Fibroblast of lung (primary cell): Measurements from ENCODE around the gene ALG5. TPM values are rescaled to one million over a fixed set of nuclear protein-coding genes. Genes with fewer than 3 reads are reported as not detected.

Source experiments
- DNase-seq, 2 donors: peaks; one replicate each; pipeline versions ENCODE4 v3.0.0 to v3.0.0-alpha.2; 2010; ENCODE audit warnings: low read depth in 2 of 2
- H2AFZ ChIP-seq: 2 replicates; pipeline ENCODE4 v1.5.1; 2012; ENCODE audit warnings: low read length, control low read depth, inconsistent platforms
- H3K27ac ChIP-seq: 2 replicates; pipeline ENCODE4 v1.5.1; 2011; ENCODE audit warnings: low read length, control low read depth; ENCODE audit not compliant: insufficient read depth
- H3K27me3 ChIP-seq: 2 replicates; pipeline ENCODE4 v1.5.1; 2011; ENCODE audit warnings: mild to moderate bottlenecking, low read length; ENCODE audit not compliant: control insufficient read depth, insufficient read depth
- H3K36me3 ChIP-seq: 2 replicates; pipeline ENCODE4 v1.5.1; 2011; ENCODE audit warnings: low read length; ENCODE audit not compliant: control insufficient read depth, insufficient read depth
- H3K4me1 ChIP-seq: 2 replicates; pipeline ENCODE4 v1.5.1; 2011; ENCODE audit warnings: low read length; ENCODE audit not compliant: control insufficient read depth, insufficient read depth; ENCODE audit errors: extremely low read depth
- H3K4me2 ChIP-seq: 2 replicates; pipeline ENCODE4 v1.5.1; 2011; ENCODE audit warnings: low read length, control low read depth; ENCODE audit not compliant: insufficient read depth; ENCODE audit errors: extremely low read depth
- H3K4me3 ChIP-seq, 4 experiments: fragments of 200-600 bp in 1 of 4; sonication (generic) in 1 of 4; replicated peaks in 1 of 4; 2 replicates each; pipeline ENCODE4 v1.5.1; 2011 to 2016; ENCODE audit warnings: low read length in 4 of 4, low read depth in 3 of 4, mild to moderate bottlenecking in 3 of 4, control low read depth in 2 of 4, inconsistent platforms in 1 of 4, mixed read lengths in 1 of 4; ENCODE audit not compliant: insufficient read depth in 1 of 4; ENCODE audit errors: control extremely low read depth in 1 of 4
- H3K79me2 ChIP-seq: 2 replicates; pipeline ENCODE4 v1.5.1; 2012; ENCODE audit warnings: mild to moderate bottlenecking, low read length, inconsistent platforms; ENCODE audit not compliant: control insufficient read depth, insufficient read depth
- H3K9ac ChIP-seq: 2 replicates; pipeline ENCODE4 v1.5.1; 2011; ENCODE audit warnings: mild to moderate bottlenecking, low read length, control low read depth; ENCODE audit not compliant: insufficient read depth
- H3K9me3 ChIP-seq: 2 replicates; pipeline ENCODE4 v1.5.1; 2012; ENCODE audit warnings: low read depth, low read length; ENCODE audit not compliant: control insufficient read depth, insufficient read depth
- H4K20me1 ChIP-seq: 2 replicates; pipeline ENCODE4 v1.5.1; 2011; ENCODE audit warnings: low read length; ENCODE audit not compliant: control insufficient read depth, insufficient read depth; ENCODE audit errors: extremely low read depth
- EZH2 ChIP-seq: IDR thresholded peaks from 2 replicates; pipeline ENCODE4 v1.5.1; 2012; ENCODE audit warnings: low read length, control low read depth, mild to moderate bottlenecking; ENCODE audit errors: missing control alignments
- polyA plus RNA-seq, 2 donors: library from polyadenylated mRNA; depleted of rRNA in 1 of 2; stranded (reverse) in 1 of 2; unstranded in 1 of 2; fragments of >200 nt; gene quantifications; 2 replicates each; pipeline ENCODE4 v1.2.1, GENCODE V29; 2011 to 2012; ENCODE audit warnings: missing spikeins in 1 of 2
- total RNA-seq: library from RNA; depleted of rRNA; stranded (reverse); fragments of >200 nt; gene quantifications from 2 replicates; pipeline ENCODE4 v1.2.1, GENCODE V29; 2014
- TF ChIP-seq, protein P1 (sequence below), 2 donors: IDR thresholded peaks in 1 of 2; conservative IDR thresholded peaks in 1 of 2; 1 replicate in 1 of 2; 2 replicates in 1 of 2; pipeline ENCODE4 v1.5.1; 2011 to 2012; ENCODE audit warnings: low read length in 2 of 2, control low read depth in 1 of 2, inconsistent platforms in 1 of 2, low read depth in 1 of 2, mild to moderate bottlenecking in 1 of 2

ALG5 gene
- total and polyA plus RNA-seq, 2 donors (not counting 1 experiment from before 2014, with no cell fraction given) = 34.8 to 49.6 TPM

DNA sequence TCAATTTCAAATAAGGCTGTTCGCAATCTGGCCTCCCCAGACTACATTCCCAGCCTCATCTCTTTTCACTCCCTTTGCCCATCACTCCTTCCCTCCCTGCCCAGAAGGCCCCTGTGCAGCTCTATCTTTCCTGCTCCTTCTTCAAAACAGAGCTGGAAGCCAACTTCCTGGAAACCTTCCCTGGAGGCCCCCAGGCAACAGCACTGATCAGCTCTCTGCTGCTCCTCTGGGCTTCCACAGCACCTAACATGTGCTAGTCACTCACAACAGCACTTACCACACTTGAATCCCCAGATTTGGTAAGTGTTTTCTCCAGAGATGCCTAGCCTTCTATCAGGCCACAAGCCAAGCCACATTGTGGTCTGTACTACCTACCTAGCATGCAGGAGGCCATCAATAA lies 88.6 kb downstream of the ALG5 start:
- H2AFZ ChIP-seq = no peak overlapping the region
- no peak overlapping the region for H3K27ac ChIP-seq
- no peaks in the 10 kb centered on the region for H3K9me3 ChIP-seq
- H3K36me3 ChIP-seq = no peaks in the 10 kb centered on the region
- H3K79me2 ChIP-seq = no peaks in the 10 kb centered on the region
- no peaks in the 10 kb centered on the region for H4K20me1 ChIP-seq
- H3K9ac ChIP-seq = no peak overlapping the region
- H3K4me2 ChIP-seq = no peak overlapping the region
- DNase-seq = no peak
- TF ChIP-seq, protein P1, sequence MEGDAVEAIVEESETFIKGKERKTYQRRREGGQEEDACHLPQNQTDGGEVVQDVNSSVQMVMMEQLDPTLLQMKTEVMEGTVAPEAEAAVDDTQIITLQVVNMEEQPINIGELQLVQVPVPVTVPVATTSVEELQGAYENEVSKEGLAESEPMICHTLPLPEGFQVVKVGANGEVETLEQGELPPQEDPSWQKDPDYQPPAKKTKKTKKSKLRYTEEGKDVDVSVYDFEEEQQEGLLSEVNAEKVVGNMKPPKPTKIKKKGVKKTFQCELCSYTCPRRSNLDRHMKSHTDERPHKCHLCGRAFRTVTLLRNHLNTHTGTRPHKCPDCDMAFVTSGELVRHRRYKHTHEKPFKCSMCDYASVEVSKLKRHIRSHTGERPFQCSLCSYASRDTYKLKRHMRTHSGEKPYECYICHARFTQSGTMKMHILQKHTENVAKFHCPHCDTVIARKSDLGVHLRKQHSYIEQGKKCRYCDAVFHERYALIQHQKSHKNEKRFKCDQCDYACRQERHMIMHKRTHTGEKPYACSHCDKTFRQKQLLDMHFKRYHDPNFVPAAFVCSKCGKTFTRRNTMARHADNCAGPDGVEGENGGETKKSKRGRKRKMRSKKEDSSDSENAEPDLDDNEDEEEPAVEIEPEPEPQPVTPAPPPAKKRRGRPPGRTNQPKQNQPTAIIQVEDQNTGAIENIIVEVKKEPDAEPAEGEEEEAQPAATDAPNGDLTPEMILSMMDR (conservative IDR thresholded peaks at IDR 0.05 in 1 of 2, IDR thresholded peaks at IDR 0.05 in 1 of 2; ENCODE audit: low read depth in 1 of 2, low read length in 2 of 2) = no peak
- no peak for TF ChIP-seq EZH2
- H3K4me1 ChIP-seq = no peaks in the 10 kb centered on the region
- no peak overlapping the region for H3K4me3 ChIP-seq
- H3K27me3 ChIP-seq = no peaks in the 10 kb centered on the region

DNA sequence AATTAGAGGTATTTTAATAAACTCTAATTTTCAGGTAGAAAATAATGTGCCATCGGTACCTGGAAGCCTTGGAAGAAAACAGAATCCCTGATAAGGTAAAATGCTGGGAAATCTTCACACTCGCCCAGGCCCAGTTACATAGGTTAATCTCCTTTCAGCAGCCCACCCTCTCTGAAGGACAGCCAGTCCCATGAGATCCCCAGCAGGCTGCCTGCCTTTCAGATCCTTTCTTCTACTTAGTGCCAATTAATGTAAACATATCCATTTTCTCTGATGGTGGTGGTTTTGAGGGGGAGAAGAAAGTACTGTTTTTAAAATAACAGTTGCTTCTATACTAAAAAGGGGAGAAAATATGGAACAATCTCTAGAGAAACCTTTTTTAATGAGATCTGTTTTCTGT lies 91.3 kb downstream of the ALG5 start:
- no peak overlapping the region for H3K4me2 ChIP-seq
- H3K9ac ChIP-seq = no peak overlapping the region
- no peaks in the 10 kb centered on the region for H3K79me2 ChIP-seq
- no peaks in the 10 kb centered on the region for H3K9me3 ChIP-seq
- H2AFZ ChIP-seq = no peak overlapping the region
- no peak overlapping the region for H3K27ac ChIP-seq
- H3K27me3 ChIP-seq = no peaks in the 10 kb centered on the region
- no peaks in the 10 kb centered on the region for H4K20me1 ChIP-seq
- TF ChIP-seq, protein P1 (conservative IDR thresholded peaks at IDR 0.05 in 1 of 2, IDR thresholded peaks at IDR 0.05 in 1 of 2; ENCODE audit: low read depth in 1 of 2, low read length in 2 of 2) = no peak
- TF ChIP-seq EZH2 = no peak
- H3K4me3 ChIP-seq = no peak overlapping the region
- no peaks in the 10 kb centered on the region for H3K4me1 ChIP-seq
- no peak for DNase-seq
- H3K36me3 ChIP-seq = no peaks in the 10 kb centered on the region

DNA sequence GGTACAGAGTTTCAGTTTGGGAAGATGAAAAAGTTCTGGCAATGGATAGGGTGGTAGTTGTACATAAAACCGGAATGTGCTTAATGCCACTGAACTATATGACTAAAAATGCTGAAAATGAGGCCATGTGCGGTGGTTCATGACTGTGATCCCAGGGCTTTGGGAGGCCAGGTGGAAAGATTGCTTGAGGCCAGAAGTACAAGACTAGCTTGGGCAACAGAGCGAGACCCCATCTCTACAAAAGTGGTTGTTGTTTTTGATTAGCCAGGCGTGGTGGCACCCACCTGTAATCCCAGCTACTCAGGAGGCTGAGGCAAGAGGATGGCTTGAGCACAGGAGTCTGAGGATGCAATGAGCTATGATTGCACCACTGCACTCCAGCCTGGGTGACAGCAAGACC lies 91.9 kb downstream of the ALG5 start:
- no peaks in the 10 kb centered on the region for H3K27me3 ChIP-seq
- no peaks in the 10 kb centered on the region for H3K36me3 ChIP-seq
- no peaks in the 10 kb centered on the region for H3K4me1 ChIP-seq
- H3K27ac ChIP-seq = no peak overlapping the region
- no peaks in the 10 kb centered on the region for H3K79me2 ChIP-seq
- H3K4me3 ChIP-seq = no peak overlapping the region
- TF ChIP-seq EZH2 = no peak
- TF ChIP-seq, protein P1 (conservative IDR thresholded peaks at IDR 0.05 in 1 of 2, IDR thresholded peaks at IDR 0.05 in 1 of 2; ENCODE audit: low read depth in 1 of 2, low read length in 2 of 2) = no peak
- H3K9ac ChIP-seq = no peak overlapping the region
- DNase-seq = no peak
- H2AFZ ChIP-seq = no peak overlapping the region
- no peaks in the 10 kb centered on the region for H4K20me1 ChIP-seq
- no peaks in the 10 kb centered on the region for H3K9me3 ChIP-seq
- H3K4me2 ChIP-seq = no peak overlapping the region
